Esophagus muscularis mucosa (tissue), 4 donors: ENCODE data around the gene DGKD.

ENCODE experiments used
- EP300 ChIP-seq: sonication (generic); formaldehyde crosslinking; IDR thresholded peaks from one replicate; pipeline ENCODE4 v1.6.1; 2017; ENCODE audit warnings: antibody characterized with exemption
- POLR2A ChIP-seq: fragments of 450-650 bp; IDR thresholded peaks from one replicate; pipeline ENCODE4 v1.6.1; 2017; ENCODE audit warnings: antibody characterized with exemption, moderate library complexity, mild to moderate bottlenecking, low read depth
- POLR2AphosphoS5 ChIP-seq, 2 donors: sonication (generic); formaldehyde crosslinking; IDR thresholded peaks; one replicate each; pipeline ENCODE4 v1.6.1; 2017; ENCODE audit warnings: antibody characterized with exemption in 2 of 2
- TF ChIP-seq, protein P1 (sequence below), 3 experiments: fragments of 200-600 bp in 2 of 3; fragments of 450-650 bp in 1 of 3; sonication (generic) in 2 of 3; IDR thresholded peaks; one replicate each; pipeline ENCODE4 v1.5.1; 2017 to 2019; ENCODE audit warnings: antibody characterized with exemption in 3 of 3, mild to moderate bottlenecking in 2 of 3, moderate library complexity in 1 of 3

DNA sequence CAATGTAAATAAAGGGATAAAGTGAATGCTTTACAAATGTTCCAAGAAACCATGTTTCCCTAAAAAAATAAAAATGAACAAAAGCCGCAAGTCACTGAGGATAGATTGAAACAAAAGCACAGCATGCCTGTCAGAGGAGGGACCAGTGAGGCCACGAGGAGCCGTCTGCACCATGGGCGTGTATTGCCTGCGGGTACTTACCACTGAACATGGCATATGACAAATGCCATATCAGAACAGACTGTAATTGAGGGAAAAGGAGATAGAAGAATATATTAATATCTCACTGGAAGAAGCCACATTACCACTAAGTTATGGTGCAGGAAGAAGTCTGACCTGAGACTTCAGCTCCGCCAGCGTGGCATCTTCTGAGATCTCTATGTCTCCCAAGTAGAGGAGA is 136.5 kb downstream of the DGKD start:
- TF ChIP-seq EP300: no peak
- TF ChIP-seq, protein P1, sequence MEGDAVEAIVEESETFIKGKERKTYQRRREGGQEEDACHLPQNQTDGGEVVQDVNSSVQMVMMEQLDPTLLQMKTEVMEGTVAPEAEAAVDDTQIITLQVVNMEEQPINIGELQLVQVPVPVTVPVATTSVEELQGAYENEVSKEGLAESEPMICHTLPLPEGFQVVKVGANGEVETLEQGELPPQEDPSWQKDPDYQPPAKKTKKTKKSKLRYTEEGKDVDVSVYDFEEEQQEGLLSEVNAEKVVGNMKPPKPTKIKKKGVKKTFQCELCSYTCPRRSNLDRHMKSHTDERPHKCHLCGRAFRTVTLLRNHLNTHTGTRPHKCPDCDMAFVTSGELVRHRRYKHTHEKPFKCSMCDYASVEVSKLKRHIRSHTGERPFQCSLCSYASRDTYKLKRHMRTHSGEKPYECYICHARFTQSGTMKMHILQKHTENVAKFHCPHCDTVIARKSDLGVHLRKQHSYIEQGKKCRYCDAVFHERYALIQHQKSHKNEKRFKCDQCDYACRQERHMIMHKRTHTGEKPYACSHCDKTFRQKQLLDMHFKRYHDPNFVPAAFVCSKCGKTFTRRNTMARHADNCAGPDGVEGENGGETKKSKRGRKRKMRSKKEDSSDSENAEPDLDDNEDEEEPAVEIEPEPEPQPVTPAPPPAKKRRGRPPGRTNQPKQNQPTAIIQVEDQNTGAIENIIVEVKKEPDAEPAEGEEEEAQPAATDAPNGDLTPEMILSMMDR (IDR thresholded peaks at IDR 0.05): no peak
- no peak for TF ChIP-seq POLR2A
- no peak for TF ChIP-seq POLR2AphosphoS5 (IDR thresholded peaks at IDR 0.05)
